Small intestine (tissue), 7 donors: Measurements from ENCODE around the gene SDCBP2. TPM values are rescaled to one million over a fixed set of nuclear protein-coding genes. Genes with fewer than 3 reads are reported as not detected.

Experiments used
- DNase-seq, 2 donors: peaks; one replicate each; pipeline versions ENCODE4 v3.0.0 to v3.0.0-alpha.2; 2013
- FAIRE-seq: peaks from 2 replicates; lab custom pipeline; 2012; peaks lifted over from hg19 to GRCh38; lab: Jason Lieb, UNC
- H3K27ac ChIP-seq, 3 donors: one replicate each; pipeline ENCODE4 v1.5.1; 2013; ENCODE audit warnings: low read length in 2 of 3, mild to moderate bottlenecking in 2 of 3, control low read depth in 1 of 3, inconsistent platforms in 1 of 3, low read depth in 1 of 3, moderate library complexity in 1 of 3
- H3K27me3 ChIP-seq, 3 donors: one replicate each; pipeline ENCODE4 v1.6.1; 2013; ENCODE audit warnings: low read length in 3 of 3, inconsistent platforms in 1 of 3; ENCODE audit not compliant: control insufficient read depth in 3 of 3, insufficient read depth in 3 of 3
- H3K36me3 ChIP-seq, 3 donors: one replicate each; pipeline ENCODE4 v1.6.1; 2013; ENCODE audit warnings: low read length in 3 of 3, inconsistent platforms in 1 of 3, low read depth in 1 of 3, mild to moderate bottlenecking in 1 of 3, moderate library complexity in 1 of 3; ENCODE audit not compliant: control insufficient read depth in 3 of 3, insufficient read depth in 2 of 3
- H3K4me1 ChIP-seq, 3 donors: one replicate each; pipeline ENCODE4 v1.6.1; 2013; ENCODE audit warnings: low read length in 2 of 3, inconsistent platforms in 1 of 3, low read depth in 1 of 3, mild to moderate bottlenecking in 1 of 3, moderate library complexity in 1 of 3; ENCODE audit not compliant: control insufficient read depth in 3 of 3, insufficient read depth in 2 of 3
- H3K4me3 ChIP-seq, 3 donors: one replicate each; pipeline ENCODE4 v1.5.1; 2013; ENCODE audit warnings: low read length in 3 of 3, control low read depth in 1 of 3, inconsistent platforms in 1 of 3, low read depth in 1 of 3, mild to moderate bottlenecking in 1 of 3, moderate library complexity in 1 of 3
- H3K9me3 ChIP-seq, 2 donors: one replicate each; pipeline ENCODE4 v1.6.1; 2013; ENCODE audit warnings: low read depth in 1 of 2, low read length in 1 of 2; ENCODE audit not compliant: control insufficient read depth in 2 of 2, insufficient read depth in 1 of 2
- WGBS, 3 donors: extraction: QIAGEN DNeasy Blood & Tissue Kit; methylation state at CpG; one replicate each; pipeline ENCODE4 v1.1.7; 2013; 5-methylcytosine and 5-hydroxymethylcytosine counted together
- polyA plus RNA-seq, 4 donors: library from polyadenylated mRNA; stranded (reverse) in 3 of 4; unstranded in 1 of 4; fragments of 200-250 nt in 3 of 4; fragments of 120-200 nt in 1 of 4; gene quantifications; one replicate each; pipeline versions ENCODE4 v1.2.1 to v1.2.3, GENCODE V29; 2013
- donor health status: healthy with polysubstance abuse.
- donor health status: control.
- donor health status: control.
- donor health status: Bipolar disorder and iron deficiency.
- donor health status: healthy.

Gene SDCBP2
- polyA plus RNA-seq, 4 donors = 94.4 to 724 (median 292) TPM

DNA sequence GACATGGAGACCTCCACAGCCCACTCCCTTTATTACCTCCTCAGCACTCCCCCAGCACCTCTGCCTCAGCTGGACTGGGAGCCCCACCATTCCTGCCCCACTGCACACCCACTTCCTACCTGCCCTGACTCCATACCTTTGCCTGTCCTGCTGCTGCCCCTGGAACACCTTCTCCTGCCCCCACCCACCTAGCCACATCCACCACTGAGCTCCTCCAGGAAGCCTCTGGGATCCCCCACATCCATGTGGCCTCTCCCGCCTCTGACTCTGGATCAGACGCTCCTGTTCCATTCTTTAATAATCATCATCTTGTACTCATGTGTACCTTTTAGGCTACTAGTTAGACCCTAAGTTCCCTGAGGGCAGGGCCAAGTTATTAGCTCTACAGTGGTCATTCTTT, 2.2 kb upstream of the SDCBP2 start:
- no peak for DNase-seq
- Histone ChIP-seq H3K27ac (peak overlapping the region in 2 of 3 donors; percentile 91 to 98), H3K36me3 (peaks cover 0 to 53% (median 0%) of the 10 kb centered on the region in 3 donors), H3K4me3 (no peak overlapping the region), H3K27me3 (no peaks in the 10 kb centered on the region), H3K4me1 (peaks cover 5 to 48% (median 11%) of the 10 kb centered on the region in 3 donors), H3K9me3 (peaks cover 0 to 7% of the 10 kb centered on the region in 2 donors)
- FAIRE-seq = no peak
- 89 to 92% (median 90%) methylated on average over 2 of the region's 2 CpGs for WGBS, 3 donors

DNA sequence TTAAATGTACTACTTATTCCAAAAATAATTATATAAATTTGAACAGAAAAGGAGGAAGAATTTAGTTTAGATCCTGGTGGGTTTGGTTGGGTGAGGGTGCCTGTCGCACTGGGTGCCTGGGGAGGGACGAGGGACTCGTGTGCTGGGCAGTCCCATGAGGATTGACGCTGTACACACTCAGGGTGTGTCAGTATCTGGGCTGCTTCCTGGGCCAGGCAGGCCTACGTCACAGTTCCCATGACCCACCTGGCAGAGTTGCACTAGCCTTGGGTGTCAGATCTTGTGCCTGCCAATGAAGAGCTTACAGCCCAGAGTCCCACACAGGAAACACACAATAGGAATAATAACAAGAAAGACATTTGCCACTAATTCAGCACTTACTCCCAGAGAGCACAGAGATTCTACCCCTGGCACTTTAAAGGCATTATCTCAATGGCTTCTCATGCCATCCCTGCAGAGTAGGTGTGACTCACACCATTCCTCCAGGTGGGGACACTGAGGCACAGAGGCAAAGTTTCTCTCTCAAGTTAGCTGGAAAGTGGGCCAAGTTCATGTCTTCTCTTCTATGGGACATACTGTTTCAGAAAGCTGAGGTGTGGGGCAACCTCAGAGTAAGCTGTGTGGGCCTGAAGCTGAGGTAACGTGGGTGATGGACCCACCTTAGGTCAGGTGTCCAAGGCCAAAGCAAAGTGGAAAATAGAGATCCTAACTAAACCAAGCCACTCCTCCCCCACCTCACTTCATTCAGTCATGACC, 1.3 kb upstream of the SDCBP2 start:
- Histone ChIP-seq H3K4me3 (no peak overlapping the region), H3K27ac (peak overlapping the region; percentile 91 to 98 (median 98)), H3K4me1 (peaks cover 5 to 51% (median 13%) of the 10 kb centered on the region in 3 donors), H3K36me3 (peaks cover 0 to 52% (median 0%) of the 10 kb centered on the region in 3 donors), H3K27me3 (no peaks in the 10 kb centered on the region), H3K9me3 (peaks cover 0 to 7% of the 10 kb centered on the region in 2 donors)
- DNase-seq = peak; percentile 91 to 95
- 25 to 51% (median 45%) methylated on average over 6 of the region's 6 CpGs for WGBS, 3 donors
- no peak for FAIRE-seq

DNA sequence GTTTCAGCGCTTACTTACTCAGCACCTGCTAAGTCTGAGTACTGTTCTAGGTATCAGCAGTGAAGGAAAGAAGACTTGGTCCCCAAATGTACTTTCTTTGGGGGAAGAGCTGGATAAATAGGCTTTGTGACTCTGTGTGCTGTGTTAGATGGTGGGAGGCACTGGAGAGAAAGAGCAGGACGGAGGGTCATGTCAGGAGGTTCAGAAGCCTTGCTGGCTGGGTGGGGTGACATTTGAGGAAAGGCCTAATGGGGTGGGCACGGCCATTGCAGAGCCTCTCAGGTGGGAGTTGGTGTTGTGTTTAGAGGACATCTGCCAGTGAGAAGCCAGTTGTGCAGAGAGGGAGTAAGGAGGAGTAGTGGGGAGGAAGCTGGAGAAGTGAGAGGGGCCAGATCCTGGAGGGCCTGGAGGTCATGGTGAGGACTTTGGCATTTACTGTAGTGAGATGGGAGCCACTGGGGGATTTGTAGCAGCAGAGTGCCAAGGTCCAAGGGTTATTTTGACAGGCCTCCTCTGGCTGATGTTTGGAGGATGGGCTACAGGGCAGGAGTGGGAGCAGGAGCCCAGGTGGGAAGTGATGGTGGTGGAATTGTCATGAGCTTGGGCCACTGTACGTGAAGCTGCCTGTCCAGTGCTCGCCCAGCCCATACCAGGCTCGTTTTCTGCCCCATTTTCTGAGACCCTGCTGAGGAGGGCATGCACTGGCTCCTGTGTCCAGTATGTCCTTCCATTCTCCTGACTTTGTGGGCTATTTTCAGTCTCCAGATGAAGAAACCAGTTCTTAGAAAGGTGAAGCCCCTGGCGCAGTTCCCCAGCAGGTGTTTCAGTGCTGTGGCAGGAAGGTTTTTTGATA, 886 bp downstream of the SDCBP2 start:
- Histone ChIP-seq H3K4me1 (peaks cover 5 to 51% (median 16%) of the 10 kb centered on the region in 3 donors), H3K27me3 (no peaks in the 10 kb centered on the region), H3K36me3 (peaks cover 0 to 39% (median 0%) of the 10 kb centered on the region in 3 donors), H3K9me3 (no peaks in the 10 kb centered on the region), H3K4me3 (peak overlapping the region; percentile 6 to 85 (median 66)), H3K27ac (peak overlapping the region; percentile 98 to 99 (median 98))
- peak; percentile 86 to 92 for DNase-seq
- WGBS, 3 donors = 38 to 71% (median 42%) methylated on average over 7 of the region's 7 CpGs
- FAIRE-seq = no peak

DNA sequence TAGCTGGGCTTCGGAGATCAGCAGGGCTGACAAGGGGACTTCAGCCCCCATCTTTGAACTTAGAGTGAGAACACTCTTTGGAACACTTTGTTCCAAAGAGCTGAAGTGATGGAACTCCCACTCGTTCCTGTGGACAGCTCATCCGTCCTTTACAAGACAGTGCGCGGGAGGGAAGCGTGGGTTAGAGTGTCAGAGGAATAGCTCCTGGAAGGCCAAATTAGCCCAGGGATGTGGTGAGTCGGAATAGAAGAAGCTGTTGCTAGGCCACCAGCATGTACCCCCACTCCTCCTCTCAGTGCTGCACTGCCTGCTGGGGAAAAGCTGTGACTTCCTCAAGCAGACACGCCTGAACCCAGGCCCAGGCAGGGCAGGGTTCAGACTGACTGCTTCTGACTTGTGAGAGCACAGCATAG, 1.7 kb downstream of the SDCBP2 start:
- FAIRE-seq (no peak), DNase-seq (peak; percentile 45 to 81)
- H3K4me1 ChIP-seq = peaks cover 5 to 51% (median 16%) of the 10 kb centered on the region in 3 donors
- peak overlapping the region in 2 of 3 donors; percentile 66 to 85 for H3K4me3 ChIP-seq
- peak overlapping the region; percentile 98 to 99 (median 98) for H3K27ac ChIP-seq
- no peaks in the 10 kb centered on the region for H3K27me3 ChIP-seq
- peaks cover 0 to 32% (median 0%) of the 10 kb centered on the region in 3 donors for H3K36me3 ChIP-seq
- H3K9me3 ChIP-seq = no peaks in the 10 kb centered on the region
- WGBS, 3 donors = 61 to 68% (median 64%) methylated on average over 8 of the region's 8 CpGs

DNA sequence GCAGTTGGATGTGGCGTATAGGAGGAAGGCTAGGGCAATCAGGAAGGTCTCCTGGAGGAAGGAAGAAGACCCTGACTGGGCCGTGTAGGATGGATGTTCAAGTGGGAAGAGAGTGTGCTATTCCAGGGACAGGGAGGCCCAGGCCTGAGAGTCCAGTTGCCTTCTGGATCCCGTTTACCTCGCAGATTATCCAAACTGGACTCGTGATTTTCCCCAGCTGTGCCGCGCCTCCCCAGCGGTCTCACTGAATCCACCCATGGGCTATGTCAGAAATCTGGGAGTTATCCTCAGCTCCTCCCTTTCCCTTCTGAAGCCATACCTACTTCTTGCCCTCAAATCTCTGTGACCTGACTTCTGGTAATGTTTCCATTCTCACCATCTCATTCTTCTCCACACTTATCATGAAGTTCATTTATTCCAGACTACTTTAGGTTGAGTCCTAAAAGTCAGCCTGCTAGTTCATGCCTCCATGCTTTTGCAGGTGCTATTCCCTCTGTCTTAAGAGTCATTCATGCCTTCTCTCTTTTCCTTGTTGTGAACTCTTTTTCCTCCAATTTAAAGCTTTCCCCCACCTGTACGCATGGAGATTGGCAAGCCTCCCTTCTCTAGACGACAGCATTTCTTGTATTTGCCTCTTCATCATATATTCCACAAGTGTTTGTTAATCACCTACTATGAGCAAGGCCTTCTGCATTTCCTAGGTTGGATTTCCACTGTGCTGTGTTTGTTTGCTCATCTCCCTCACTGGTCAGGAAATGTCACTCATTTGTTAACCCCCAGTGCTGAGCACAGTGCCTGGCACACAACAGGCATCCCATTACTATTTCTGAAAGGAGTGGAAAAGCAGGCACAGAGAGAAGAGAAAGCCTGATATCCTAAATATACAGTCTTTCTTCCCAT, 2.7 kb downstream of the SDCBP2 start:
- peak; percentile 29 to 34 for DNase-seq
- peaks cover 5 to 51% (median 16%) of the 10 kb centered on the region in 3 donors for H3K4me1 ChIP-seq
- no peak for FAIRE-seq

DNA sequence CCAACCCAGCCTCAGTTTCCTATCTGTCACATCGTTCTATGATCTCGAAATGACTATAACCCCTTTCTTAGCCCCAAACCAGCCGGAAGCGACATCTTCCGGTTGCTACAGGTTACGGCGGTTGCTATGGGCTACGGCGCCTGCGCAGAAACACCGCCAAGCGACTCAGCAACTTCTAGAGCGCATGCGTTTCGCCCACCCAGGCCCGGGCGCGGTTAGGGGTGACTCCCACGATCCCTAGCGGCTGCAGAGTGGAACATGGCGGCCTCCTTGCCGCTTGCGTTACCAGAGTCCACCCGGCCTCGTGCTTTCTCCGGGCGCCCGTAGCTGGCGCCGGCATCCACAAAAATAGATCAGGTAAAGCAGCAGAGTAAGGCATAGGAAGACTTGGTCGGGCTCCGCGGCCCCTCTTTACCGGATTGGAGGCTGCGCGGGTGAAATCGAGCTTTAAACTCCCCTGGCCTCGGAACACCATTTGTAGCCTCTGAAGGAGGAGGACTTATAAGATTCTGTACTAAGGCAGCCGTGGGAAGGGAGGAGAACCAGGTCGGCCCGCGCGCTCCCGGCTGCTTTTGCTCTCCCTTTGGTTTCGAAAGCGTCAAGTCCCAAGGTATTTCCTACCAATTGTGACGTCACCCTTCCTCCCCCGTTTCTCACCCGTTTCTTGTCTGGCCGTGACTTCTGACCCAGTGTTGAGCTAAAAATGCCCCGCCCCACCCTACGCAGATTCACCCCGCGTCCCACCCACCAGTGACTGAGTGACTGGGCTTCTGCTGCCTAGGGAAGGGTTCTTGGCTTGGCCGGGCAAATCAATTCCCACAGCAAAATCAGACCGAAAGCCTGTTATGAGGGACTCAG, 3.5 kb downstream of the SDCBP2 start:
- H3K27me3 ChIP-seq = no peaks in the 10 kb centered on the region

More for the DNA sequence above, 2.7 kb downstream of the SDCBP2 start:
- H3K4me3 ChIP-seq = peak overlapping the region in 2 of 3 donors; percentile 66 to 85
- H3K36me3 ChIP-seq = peaks cover 0 to 24% (median 0%) of the 10 kb centered on the region in 3 donors
- no peaks in the 10 kb centered on the region for H3K27me3 ChIP-seq
- WGBS, 3 donors = 24 to 28% (median 25%) methylated on average over 10 of the region's 10 CpGs
- H3K27ac ChIP-seq = peak overlapping the region; percentile 98 to 99 (median 98)
- H3K9me3 ChIP-seq = no peaks in the 10 kb centered on the region

DNA sequence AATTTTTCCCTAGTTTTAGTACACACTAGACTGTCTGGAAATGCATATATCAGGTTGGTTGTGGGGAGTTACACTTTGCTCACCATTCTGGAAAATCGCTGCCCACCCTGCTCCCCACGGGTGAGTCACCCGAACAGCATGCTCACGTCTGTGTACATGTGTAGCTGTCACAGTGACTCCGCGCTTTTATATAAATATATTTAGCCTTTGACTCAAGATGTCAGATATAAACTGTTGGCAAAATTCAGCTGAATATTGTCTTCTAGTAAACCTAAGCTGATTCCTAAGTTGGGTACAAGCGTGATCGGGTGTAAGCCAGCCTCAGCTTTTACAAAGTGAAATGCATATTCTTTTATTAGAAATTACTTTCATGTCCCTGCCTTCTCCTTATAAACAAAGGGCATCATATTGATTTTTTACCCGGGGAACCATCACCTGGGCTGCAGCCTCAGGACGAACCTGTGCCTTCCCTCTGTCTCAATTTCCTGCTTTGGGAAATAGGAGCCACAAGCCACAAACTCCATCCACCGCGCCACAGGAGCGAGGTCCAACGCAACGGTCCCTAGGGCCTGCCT, 4.3 kb downstream of the SDCBP2 start:
- peaks cover 0 to 38% (median 13%) of the 10 kb centered on the region in 3 donors for H3K4me1 ChIP-seq
- FAIRE-seq (no peak), DNase-seq (no peak)
- peak overlapping the region in 2 of 3 donors; percentile 66 to 85 for H3K4me3 ChIP-seq
- 22 to 32% (median 25%) methylated on average over 15 of the region's 15 CpGs for WGBS, 3 donors
- H3K27me3 ChIP-seq = no peaks in the 10 kb centered on the region
- H3K36me3 ChIP-seq = peaks cover 0 to 27% (median 0%) of the 10 kb centered on the region in 3 donors
- no peaks in the 10 kb centered on the region for H3K9me3 ChIP-seq
- peak overlapping the region; percentile 4 to 99 (median 36) for H3K27ac ChIP-seq

More for the DNA sequence above, 3.5 kb downstream of the SDCBP2 start:
- peak; percentile 92 to 98 for DNase-seq
- H3K36me3 ChIP-seq = peaks cover 0 to 21% (median 0%) of the 10 kb centered on the region in 3 donors
- FAIRE-seq = no peak
- H3K9me3 ChIP-seq = no peaks in the 10 kb centered on the region
- H3K27ac ChIP-seq = peak overlapping the region; percentile 98 to 99 (median 98)
- 0% methylated on average over 56 of the region's 56 CpGs for WGBS, 3 donors
- H3K4me1 ChIP-seq = peaks cover 1 to 45% (median 13%) of the 10 kb centered on the region in 3 donors
- peak overlapping the region; percentile 66 to 85 (median 83) for H3K4me3 ChIP-seq
